SK-N-SH treated with all-trans-retinoic acid at 6 μM for 48 hours (cell line): ENCODE measurements around the gene MATK.

Experiments
- ARNTL ChIP-seq: fragments of 450-650 bp; formaldehyde crosslinking; IDR thresholded peaks from 2 replicates; pipeline ENCODE4 v1.5.0; 2020; ENCODE audit warnings: low read depth, mild to moderate bottlenecking, moderate library complexity, borderline replicate concordance
- ESRRG ChIP-seq: fragments of 250-450 bp; sonication (Bioruptor Pico); IDR thresholded peaks from 2 replicates; pipeline ENCODE4 v1.6.1; 2021; ENCODE audit warnings: mild to moderate bottlenecking
- GLIS3 ChIP-seq: fragments of 250-450 bp; sonication (Bioruptor Pico); IDR thresholded peaks from 2 replicates; pipeline ENCODE4 v1.5.0; 2020; ENCODE audit warnings: mild to moderate bottlenecking, moderate library complexity
- ISL1 ChIP-seq: fragments of 250-450 bp; sonication (Bioruptor Pico); IDR thresholded peaks from 2 replicates; pipeline ENCODE4 v2.1.2; 2022; ENCODE audit warnings: mild to moderate bottlenecking, moderate library complexity
- PATZ1 ChIP-seq: fragments of 250-450 bp; sonication (Bioruptor Pico); IDR thresholded peaks from 2 replicates; pipeline ENCODE4 v1.8.0; 2020; ENCODE audit warnings: mild to moderate bottlenecking, moderate library complexity, borderline replicate concordance
- RARB ChIP-seq: fragments of 250-450 bp; sonication (Bioruptor Pico); IDR thresholded peaks from 2 replicates; pipeline ENCODE4 v1.8.0; 2021; ENCODE audit warnings: mild to moderate bottlenecking, moderate library complexity
- SNAI2 ChIP-seq: fragments of 250-450 bp; sonication (Bioruptor Pico); IDR thresholded peaks from 2 replicates; pipeline ENCODE4 v1.5.0; 2020; ENCODE audit warnings: mild to moderate bottlenecking, moderate library complexity
- ZFP3 ChIP-seq: fragments of 250-450 bp; sonication (Bioruptor Pico); IDR thresholded peaks from 2 replicates; pipeline ENCODE4 v1.5.0; 2020; ENCODE audit warnings: mild to moderate bottlenecking, moderate library complexity
- ZFP30 ChIP-seq: fragments of 450-650 bp; formaldehyde crosslinking; IDR thresholded peaks from 2 replicates; pipeline ENCODE4 v1.5.0; 2022; ENCODE audit warnings: mild to moderate bottlenecking, moderate library complexity
- ZNF565 ChIP-seq: fragments of 450-650 bp; formaldehyde crosslinking; conservative IDR thresholded peaks from 2 replicates; pipeline ENCODE4 v1.5.0; 2020; ENCODE audit warnings: low read depth, mild to moderate bottlenecking, moderate library complexity
- ZNF70 ChIP-seq: fragments of 450-650 bp; formaldehyde crosslinking; IDR thresholded peaks from 2 replicates; pipeline ENCODE4 v1.5.0; 2020; ENCODE audit warnings: mild to moderate bottlenecking, moderate library complexity
- TF ChIP-seq, protein P1 (sequence below): fragments of 250-450 bp; sonication (Bioruptor Pico); IDR thresholded peaks from 2 replicates; pipeline ENCODE4 v1.8.0; 2021; ENCODE audit warnings: low read depth, mild to moderate bottlenecking, moderate library complexity, borderline replicate concordance

- TF ChIP-seq ZFP30 (no peak), ARNTL (CRISPR knock-in tag) (no peak), ZNF565 (CRISPR knock-in tag) (no peak), RARB (CRISPR knock-in tag) (no peak), GLIS3 (CRISPR knock-in tag) (no peak), SNAI2 (no peak), PATZ1 (CRISPR knock-in tag) (no peak), ZNF70 (CRISPR knock-in tag) (no peak), ZFP3 (CRISPR knock-in tag) (no peak), ISL1 (CRISPR knock-in tag) (no peak), ESRRG (no peak)
- TF ChIP-seq, protein P1, sequence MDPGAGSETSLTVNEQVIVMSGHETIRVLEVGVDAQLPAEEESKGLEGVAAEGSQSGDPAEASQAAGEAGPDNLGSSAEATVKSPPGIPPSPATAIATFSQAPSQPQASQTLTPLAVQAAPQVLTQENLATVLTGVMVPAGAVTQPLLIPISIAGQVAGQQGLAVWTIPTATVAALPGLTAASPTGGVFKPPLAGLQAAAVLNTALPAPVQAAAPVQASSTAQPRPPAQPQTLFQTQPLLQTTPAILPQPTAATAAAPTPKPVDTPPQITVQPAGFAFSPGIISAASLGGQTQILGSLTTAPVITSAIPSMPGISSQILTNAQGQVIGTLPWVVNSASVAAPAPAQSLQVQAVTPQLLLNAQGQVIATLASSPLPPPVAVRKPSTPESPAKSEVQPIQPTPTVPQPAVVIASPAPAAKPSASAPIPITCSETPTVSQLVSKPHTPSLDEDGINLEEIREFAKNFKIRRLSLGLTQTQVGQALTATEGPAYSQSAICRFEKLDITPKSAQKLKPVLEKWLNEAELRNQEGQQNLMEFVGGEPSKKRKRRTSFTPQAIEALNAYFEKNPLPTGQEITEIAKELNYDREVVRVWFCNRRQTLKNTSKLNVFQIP (CRISPR knock-in tag): no peak
These were observed 48.3 kb upstream of the MATK start for GRCh38 chr19:3834349-3835054.
